Stimulated activated CD8-positive, alpha-beta memory T cell treated with anti-CD3 and anti-CD28 coated beads, Interleukin-7, amount 100 ng/mL, for 1 hour (primary cell): ENCODE results near the gene PTGR3.

Source experiments
- DNase-seq, 2 donors: peaks; one replicate each; pipeline ENCODE4 v3.0.0-alpha.2; 2020; ENCODE audit warnings: low read depth in 2 of 2

PTGR3 gene

DNA sequence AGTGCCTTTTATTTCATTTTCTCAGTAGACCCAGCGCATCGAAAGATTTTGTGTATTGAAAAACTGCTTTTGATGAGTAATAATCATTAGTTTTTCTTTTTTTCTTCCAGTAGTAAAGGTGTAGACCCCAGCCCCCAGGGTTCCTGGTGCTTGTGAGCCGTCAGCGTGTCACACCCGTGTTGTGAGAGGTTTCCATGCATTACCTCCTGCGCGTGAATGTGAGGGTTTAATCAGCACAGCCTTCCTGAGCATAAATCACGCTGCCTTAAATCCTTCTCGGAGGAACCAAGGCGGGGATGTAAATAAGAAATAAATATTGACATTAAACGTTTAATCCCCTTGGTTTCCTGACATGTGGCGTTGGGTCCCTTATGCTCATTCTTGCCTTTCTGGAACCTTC, 26.0 kb upstream of the PTGR3 start:
- no peak for DNase-seq

DNA sequence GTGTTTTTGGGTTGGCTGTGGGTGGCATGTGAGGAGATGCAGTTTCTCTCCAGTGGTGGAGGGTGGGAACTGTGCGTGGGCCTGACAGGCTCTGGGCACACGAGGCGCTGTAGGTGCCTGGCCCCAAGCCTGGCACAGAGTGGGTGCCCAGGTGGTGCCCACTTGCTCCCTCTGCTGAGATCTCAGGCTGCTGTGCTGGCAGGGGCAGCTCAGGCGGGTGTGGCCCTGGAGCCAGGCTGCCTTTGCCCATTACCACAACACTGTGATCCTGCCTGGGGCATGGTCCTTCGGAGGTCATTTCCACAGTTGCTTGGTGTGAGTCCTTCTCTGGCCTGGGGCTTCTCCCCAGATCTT, 22.1 kb upstream of the PTGR3 start:
- DNase-seq = no peak

DNA sequence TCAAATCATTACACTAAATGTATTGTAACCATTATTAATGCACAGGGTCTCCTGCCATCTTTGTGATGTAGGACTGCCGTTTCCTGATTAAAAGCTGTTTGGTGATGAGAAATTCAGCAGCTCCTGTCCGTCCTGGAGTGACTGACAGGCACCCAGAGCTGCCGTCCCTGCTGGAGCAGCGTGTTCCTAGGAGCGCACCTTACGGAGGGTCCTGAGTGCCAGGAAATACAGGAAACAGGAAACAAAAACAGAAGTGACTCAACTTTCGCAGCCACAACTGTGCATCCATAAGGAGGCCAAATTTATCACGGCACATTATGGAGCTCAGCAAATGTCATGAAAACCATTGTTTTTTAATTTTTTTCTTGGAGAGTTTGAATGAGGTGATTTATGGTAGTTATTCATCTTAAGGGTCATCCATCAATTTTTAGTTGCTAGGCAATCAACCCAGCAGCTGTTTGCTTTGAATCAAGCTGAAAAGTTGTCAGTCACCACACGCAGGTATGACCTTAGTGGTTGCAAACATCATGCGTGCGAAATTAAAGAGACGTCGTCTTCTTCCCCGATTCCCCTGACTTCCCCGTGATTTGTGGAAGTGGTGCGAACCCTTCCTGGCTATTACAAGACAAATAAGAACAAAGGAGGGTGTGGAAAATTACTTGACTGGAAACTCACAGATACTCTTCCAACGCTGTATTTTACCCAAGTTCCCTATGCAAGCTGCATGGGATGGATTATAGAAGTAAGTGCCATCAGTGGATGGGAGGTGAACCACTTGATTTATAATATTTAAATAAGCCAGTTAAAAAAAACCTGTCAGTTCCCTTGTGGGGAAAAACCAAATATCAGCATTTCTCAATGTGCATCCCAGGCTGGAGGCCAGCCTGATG, 21.5 kb upstream of the PTGR3 start:
- DNase-seq = no peak

DNA sequence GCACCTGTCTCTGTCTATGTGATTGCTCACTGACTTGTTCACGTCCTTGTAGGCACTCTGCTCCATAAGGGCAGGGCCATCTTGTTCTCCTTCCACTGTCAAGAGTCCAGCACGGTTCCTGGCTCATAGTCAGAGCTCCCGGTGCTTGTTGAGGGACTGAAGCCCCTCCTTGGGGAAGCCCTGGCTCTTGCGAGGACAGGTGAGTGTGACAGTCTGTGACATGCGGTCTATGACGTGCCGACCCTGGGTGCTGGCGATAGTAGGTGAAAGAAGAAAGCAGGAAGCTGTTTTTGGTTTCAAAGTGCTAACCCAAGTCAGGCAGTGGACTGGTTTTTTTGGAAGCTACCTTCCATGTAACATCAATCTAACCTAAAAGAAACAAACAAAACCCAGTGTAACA, 20.5 kb upstream of the PTGR3 start:
- DNase-seq = no peak

DNA sequence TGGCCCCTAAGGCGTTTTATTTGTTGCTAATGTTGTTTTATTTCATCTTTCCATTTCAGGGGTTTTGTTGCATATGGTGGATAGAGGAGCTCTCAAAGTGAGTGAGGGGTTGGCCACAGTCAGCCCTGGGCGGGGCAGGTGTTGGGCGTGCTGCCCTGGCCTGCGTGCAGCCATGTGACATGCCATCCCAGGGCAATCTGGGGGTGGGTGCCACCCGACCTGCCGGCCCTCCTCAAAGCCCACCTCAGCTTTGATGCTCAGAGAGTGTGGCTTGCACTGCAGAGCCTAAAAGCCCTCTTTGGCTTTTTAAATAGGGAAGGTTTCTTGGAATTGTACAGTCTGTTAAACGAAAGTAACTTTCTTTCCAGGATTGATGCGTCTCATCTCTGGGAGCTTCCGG, 20.0 kb upstream of the PTGR3 start:
- no peak for DNase-seq

DNA sequence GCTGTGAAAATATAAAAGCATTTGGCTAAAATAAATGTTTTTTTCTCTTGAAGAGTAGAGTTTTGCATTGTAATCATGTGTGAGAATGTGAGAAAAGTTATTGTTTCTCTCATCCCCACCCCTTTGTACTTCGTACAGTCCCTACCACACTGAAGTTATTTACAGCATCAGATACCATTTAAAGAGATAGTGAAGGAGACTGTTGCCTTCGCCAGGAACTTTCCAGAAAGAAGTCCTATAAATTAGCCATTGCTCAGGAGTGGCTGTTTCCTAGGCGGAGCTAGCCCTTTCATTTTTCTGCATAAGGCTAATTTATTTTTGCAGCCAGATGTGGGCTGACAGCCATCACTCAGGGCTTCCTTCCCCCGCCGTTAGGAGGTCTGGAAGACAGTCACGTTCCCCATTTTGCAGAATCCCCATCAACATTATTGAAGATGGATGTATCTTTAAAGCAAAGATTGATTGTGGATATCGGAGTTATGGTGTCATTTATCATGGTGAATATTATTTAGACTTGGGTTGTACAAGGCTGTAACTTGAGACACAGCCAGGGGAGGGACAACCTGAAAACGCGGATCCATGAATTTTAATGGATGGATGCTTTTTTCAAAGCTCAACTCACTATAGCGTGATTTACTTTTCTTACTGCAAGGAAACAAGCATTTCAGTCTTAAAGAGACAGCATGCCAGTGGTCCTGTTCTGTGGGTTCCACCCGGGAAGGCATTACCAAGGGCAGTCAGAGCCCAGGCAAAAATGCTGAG, 18.8 kb upstream of the PTGR3 start:
- no peak for DNase-seq

DNA sequence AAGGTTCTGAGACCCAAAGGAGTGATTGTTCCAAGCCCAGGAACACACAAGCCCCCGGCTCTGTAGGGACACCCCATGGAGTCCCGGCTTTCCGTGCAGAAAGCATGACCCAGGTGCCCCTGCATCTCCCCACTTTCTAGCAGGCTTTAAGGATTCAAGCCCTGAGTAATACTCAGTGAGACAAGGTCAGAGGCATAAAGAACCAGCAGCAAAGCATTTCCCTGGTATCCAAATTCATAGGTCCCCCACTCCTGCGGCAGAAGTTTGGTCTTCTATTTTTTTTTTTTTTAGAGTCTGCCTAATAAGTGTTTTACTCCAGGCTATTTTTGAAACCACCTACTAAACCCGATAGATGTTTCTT, 18.0 kb upstream of the PTGR3 start:
- no peak for DNase-seq

DNA sequence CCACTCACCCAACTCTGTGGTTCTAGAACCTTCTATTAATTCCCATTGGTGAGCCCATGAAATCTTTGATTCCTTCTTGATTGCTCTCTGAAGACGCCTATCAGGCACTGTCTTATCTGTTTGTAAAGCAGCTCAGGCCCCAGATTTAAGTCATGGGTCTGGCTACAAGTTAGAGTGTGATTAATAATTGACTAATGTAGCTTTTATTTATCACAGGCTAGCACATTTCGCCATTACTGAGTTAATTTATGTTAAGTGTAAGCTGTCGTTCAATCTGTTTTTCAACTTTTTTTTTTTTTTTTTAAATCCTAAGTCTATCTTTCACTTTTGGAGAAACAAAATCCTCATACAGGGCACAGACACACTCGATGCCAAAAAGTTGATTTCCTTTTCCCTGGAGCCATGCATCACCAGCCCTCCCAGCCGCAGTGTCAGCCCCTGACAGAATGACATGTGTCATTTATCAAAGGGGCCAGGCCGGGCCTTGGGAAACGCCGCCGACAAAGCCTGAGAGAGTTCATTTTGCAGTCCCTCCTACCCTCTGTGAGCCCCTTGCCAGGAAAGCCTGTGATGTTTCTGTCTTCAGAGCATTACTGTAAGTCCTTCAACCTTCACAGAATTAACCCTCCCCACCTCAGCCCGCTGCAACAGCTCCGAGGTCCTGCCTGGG, 17.5 kb upstream of the PTGR3 start:
- DNase-seq = no peak

DNA sequence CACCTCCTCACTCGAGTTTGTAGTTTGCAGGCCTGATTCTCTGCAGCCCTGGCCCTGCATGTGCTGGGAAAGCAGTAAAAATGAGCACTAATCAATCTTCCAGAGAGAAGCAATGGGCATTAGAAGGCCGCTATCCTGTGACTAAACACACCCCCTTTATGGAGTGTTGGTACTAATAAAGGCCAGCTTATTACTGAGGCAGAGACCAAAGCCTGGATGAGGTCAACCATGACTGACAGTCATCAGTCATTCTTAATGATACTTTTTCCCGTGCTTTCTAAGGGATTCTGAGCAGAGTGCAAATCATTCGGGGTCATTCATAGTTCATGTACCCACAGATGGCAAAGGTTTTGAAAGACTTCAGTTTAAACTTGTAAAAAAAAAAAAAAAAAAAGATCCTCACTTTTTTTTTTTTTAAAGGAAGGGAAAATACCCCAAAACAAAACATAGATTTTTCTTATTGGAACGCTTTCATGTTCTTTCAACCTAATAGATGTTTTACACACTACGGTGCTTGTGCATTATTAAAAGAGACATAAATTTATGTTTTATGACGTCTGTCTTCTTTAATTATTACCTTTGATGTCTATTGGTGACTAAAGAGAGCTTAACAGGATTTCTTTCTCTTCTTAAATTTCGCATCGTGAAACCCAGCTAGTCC, 14.9 kb upstream of the PTGR3 start:
- DNase-seq = no peak

DNA sequence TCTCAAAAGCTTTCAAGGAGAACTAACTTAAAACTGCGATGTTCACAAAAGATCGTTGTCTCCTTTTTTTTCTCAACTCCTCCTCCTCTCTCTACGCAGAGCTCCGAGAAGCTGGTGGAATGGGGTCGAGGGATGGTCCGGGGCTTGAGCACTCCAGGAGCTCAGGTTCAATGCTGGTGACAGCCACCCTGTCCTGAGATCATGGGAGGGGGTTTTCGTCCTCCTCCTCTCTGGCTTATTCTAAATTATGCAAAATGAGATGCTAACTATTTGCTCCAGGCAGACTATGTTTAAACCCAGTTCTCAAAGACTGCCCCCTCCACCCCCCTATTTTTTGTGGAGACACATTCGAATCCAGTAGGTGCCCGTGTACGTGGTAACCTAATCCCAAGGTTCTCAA, 13.5 kb upstream of the PTGR3 start:
- no peak for DNase-seq

DNA sequence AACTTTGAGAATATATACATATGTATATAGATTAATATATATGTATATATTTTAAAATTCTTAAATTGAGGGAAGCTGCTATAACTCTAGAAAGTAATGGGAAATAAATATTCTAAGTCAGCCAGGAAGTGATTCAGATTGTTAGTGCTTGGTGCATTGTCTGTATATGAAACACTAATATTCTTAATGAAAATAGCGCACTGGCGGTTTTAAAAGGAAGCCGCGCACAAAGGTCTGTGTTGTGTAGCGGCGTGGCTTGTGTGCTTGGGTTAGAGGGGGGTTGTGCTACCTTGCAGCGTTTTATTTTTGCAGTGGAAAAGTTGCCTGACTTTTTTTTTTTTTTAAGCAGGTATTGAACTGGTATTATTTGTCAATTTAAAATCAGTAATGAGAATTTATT, 13.0 kb upstream of the PTGR3 start:
- no peak for DNase-seq

DNA sequence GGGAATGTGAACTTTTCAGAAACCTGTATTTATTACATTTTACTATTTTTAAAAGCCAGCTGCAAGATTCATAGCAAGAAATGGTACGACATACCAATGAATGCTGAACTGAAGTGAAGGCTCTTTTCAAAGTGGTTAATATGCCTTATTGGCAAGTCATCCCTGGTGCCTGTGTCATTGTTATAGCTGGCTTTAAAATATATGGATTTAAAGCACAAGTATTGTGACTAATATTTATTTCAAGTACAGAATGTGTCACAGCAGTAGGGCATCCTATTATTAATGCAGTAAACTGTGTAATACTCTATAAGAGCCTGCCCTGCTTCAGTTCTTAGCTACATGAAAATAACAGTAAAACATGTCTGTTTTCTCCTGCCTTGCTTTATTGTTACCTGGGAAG, 12.5 kb upstream of the PTGR3 start:
- DNase-seq = no peak

DNA sequence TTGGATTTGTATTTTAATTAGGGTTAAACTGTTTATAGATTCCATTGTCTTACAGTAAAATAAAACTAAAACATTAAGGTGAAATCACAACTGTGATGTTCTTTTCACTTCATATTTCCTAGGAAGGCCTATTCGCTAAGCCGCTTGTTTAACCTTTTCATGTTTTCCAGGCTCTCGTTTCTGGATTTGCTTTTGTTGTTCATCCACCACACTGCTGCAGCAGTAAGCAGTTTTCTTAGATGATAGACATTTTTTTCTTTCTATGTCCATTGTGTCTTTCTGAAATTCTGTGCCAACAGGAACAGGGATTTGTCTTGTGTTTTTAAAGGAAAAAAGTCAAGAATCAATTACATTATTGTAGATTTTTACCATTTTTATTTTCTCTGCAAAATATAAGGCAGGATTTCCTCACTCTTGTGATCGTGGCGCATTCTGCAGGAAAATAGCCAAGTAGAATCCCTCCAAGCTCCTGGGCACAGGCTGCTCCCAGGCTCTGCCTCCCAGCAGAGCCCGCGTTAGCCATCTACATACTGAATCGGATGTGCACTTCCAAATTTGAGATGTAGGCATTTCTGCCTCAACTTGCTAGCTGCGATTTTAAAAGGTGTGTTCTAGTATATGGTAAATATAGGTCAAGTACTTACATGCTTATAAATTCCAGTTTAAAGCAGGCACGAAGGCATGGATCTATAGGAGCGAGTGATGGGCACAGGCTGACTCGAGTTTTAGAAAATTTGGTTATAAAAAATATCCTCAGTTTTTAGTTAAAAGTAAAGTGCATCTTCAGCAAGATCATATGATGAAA, 11.8 kb upstream of the PTGR3 start:
- no peak for DNase-seq

DNA sequence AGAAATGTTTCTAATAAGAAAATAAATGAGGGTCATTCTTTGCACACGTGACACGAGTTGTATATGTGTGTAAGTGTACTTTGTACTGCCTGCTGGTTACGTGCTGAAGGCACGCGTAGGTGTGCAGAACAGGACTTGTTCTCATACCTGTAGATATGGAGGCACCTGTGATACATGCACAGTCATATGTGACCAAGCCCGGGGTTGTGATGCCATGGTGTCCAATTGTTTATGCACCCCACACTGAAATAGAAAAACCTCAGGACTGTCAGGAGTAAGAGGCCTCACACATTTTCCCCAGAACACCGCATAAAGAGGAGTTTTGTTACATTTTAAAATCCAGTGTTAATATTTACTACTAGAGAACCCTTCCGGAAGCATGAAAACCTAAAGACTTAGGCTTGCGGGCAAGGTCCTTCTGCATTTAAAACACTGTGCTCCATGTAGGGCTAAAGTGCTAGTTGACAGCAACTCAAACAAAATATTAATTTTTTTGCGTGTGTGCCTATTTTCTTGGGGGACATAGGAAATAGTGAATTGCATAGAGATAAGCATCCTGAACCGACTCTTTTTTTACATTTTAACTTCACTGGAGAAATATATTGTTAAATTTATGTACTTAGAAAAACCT, 10.9 kb upstream of the PTGR3 start:
- DNase-seq = no peak

DNA sequence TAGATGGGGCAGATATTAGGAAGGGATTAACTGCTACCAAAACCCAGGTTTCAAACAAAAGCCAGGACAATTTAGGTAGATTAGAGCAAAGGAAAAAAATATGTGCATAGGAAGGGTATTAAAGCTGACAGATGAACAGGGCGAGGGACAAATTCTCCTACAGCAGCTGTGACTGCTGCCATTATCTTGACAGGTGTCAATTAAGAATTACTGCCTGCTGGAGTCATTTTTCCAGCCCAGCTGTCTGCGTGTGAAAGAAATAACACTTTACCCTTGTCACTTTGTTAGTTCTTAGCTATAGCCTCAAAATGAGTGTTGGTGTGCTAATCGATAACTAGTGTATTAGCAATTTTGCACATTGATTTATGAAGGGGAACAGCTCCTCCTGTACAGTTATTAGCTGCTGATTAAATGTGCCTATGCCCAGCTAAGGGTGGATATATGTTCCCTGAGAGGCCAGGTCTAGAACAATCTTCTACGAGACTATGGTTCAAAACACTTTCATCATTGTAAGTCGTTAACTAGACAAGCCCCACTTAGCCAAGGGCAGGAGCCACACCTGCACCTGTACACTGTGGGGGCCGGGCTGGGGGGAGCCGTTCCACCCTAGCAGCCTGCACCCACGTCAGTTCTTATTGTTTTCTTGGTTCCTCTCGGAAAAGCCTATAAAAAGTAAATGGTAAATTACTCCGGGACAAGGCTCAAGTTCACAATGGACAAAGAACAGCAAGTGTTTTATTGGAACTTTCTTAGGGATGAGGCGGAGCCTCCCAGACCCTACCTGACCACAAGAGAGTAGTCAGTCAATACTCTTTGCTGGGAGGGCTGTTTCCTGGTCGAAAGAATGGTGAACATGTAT, 9.4 kb upstream of the PTGR3 start:
- DNase-seq = no peak

DNA sequence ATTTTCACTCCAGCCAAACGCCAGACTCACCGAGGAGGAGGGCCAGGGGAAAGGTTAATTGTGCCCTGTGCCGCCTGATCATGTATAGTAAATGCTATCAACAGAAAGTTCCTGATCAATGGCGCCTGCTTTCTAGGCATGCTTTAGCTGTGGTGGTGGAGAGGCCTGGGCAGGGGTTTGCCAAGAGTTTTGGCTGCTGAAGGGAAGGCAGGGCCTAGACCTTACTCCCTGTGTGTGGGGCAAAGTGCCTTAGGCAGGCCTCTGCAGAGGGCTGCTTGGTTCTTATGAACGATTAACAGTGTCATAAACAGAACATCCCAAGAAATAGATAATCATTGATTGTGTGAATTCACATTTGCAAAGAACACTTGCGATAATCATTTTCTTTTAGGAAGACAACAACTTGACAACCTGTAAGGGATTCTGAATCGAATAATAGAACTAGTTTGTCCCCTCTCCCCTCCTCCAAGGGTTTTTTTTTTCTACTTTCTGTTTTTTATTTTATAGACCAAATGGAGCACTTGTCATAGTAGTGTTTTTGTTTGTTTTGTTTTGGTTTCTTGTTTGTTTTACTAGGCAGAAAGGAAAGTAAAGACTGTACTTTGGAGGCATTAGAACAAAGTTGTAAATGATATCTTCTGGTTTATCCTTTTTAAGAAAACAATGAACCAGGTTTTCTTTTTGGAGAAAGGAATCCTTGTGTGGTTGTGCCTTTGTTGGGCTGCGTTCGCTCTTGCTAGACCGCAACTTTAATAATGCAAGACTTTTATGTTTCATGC, 8.2 kb upstream of the PTGR3 start:
- no peak for DNase-seq

DNA sequence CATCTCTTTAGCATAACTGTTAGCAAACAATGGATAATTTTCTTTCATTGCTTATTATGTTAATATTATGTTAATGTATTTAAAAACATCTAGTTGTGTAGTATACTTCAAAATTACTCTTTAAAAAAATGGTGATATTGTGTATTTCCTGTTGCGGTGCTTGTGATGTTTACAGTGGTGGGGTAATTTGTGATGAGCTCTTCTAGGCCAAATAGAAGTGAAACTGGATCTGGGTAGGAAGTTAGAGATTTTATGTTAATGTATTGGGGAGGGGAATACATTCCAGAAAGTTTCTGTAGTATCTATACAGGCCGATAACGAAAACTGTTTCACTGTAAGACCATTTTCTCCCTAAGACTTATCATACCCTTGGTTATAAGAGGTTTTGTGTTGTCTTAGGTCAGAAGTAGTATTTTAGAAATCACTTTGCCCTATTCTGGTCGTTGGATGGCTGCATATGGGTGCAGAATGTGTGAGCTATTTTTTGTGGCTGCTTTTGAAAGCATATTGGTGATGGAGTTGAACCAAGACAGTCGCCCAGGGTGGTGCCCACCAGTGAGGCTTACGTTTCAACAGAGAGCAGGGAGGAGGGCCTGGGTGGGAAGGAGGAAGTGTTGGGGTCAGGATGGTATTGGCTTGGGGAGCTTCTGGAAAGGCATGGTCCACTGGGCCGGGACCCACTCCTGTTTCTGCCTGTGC, 7.4 kb upstream of the PTGR3 start:
- no peak for DNase-seq

DNA sequence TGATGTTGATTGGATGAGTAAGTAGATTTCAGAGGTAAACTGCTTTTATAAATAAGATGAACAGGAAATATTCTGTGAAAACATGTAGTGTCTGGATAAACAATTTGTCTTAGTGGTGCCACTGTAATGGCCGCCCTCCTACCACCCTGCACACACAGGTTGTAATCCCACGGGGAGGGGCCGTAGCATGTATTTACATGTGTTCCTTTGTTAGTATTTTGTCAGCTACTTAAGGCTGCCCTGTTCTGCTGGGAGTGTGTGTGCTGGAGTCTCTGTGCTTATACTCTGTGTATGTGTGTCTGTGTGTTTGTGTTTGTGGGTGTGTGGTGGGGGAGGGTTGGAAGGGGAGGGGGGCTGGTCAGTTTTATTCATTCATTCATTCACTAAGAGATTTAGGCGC, 6.7 kb upstream of the PTGR3 start:
- no peak for DNase-seq
